CD4-positive, alpha-beta T cell treated with Interleukin-21 for 1 hour (primary cell): Measurements from ENCODE around the gene ZFR2.
"Not testable (repeated sequence)": the region's sequence is repeated elsewhere in the genome, so short reads cannot be mapped to it uniquely, and the experiment has no call there.

Experiments used
- DNase-seq: peaks from one replicate; pipeline ENCODE4 v3.0.0-alpha.2; 2020

ZFR2 gene

GRCh38 chr19:3834349-3835054 lies 34.3 kb downstream of the ZFR2 start:
- DNase-seq: no peak

- no peak for DNase-seq
These were observed 35.1 kb downstream of the ZFR2 start for GRCh38 chr19:3833578-3834348.

DNA sequence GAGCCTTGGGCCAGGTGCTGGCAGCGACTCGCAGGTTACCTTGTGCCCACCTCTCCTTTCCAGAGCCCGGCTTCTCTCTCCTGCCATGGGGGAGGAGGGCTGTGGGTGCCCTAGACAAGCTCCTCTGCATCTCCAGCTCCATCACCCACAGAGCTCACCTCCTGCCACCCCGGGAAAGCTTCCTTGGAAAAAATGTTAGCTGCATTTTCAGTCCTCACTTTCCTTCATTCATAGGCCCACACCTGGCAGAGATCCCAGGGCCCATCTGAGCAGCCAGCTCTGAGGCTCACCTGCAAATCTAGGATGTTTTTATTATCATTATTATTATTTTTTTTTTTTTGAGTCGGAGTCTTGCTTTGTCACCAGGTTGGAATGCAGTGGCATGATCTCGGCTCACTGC lies 36.8 kb downstream of the ZFR2 start:
- DNase-seq: no peak

DNA sequence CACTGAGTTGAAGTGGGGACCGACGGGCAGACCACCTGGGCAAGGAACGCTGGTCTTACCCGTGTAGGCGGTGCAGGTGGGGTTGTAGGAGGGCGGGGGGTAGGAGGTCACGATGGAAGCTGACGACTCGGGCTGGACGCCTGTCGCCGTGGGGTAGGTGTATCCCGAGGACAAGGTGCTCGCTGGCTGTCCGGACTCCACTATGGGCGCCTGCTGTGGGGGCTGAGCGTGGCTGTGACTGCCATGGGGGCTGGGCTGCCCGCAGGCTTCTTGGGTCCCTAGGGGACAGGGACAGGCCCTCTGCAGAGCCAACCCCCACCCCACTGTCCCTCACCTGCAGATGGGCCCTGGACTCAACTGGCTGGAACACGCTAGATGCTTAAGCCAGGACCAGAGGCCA lies 37.2 kb downstream of the ZFR2 start:
- no peak for DNase-seq

GRCh38 chr19:3830621-3831589 lies 37.9 kb downstream of the ZFR2 start:
- DNase-seq: no peak

DNA sequence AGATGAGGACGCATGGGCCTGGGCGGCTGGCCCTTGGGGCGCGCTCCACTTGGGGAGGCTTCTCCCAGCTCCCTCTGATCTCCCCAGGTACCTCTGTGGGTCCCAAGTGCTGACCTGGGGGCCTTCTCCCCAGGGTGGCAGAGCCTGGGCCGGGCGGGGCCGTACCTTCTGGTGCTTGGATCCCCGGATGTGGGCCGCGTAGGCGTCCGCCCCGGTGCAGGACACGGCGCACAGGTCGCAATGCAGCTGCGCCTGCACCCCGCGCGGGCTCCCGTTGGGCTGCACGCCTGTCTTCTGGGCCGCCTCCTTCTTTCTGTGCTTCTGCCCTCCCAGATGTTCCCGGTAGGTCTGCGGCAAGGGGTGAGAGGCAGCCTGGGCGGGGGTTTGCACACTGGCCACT lies 41.5 kb downstream of the ZFR2 start:
- no peak for DNase-seq

GRCh38 chr19:3826163-3826562 lies 42.7 kb downstream of the ZFR2 start:
- DNase-seq: no peak

GRCh38 chr19:3825286-3825956 lies 43.4 kb downstream of the ZFR2 start:
- DNase-seq: no peak

DNA sequence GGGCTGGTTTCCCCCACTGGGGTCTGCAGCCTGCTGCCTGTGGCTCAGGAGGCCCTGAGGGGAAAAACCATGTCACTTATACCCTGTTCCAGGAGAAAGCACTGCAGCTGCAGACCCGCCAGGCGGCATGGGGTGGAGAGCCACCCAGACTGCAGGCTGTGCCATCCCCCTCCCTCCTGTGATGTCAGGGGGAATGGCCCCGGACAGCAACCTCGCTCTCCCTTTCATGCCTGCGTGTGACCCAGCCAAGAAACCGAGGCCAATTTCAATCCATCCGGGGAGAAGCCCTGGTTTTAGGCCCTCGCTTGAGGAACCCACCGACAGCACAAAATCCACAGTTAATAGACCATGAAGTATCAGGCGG lies 45.5 kb downstream of the ZFR2 start:
- DNase-seq: no peak

DNA sequence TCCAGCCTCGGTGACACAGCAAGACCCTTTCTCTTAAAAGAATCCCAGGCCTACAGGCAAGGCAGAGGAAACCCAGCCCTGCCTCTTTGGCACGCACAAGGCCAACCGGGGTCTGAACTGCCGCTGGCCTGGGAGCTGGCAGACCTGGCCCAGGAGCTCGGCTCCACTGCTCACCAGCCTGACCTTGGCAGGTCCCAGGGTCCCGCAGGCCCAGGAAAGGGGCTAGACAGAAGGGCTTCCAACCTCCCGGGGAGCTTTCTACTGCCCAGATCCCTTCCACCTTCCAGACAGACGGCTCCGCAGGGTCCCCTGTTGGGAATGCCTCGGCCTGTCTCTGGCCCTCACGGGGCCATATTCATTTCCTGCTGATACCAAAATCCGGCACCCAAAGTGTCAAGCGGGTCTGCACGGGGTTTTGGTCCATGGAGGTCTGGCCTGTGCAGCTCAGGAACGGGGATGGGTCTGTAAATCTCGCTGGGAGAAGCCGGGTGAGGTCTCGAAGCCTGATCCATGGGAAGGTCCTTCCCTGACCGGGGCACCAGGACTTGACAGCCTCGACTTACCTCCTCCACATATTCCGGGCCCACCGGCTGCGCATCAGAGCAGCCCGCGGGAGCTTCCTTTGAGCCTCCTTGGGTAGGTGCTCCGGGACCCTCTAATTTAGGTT lies 46.0 kb downstream of the ZFR2 start:
- DNase-seq: no peak

GRCh38 chr19:3821857-3822364 lies 46.9 kb downstream of the ZFR2 start:
- DNase-seq: peak; percentile 89

DNA sequence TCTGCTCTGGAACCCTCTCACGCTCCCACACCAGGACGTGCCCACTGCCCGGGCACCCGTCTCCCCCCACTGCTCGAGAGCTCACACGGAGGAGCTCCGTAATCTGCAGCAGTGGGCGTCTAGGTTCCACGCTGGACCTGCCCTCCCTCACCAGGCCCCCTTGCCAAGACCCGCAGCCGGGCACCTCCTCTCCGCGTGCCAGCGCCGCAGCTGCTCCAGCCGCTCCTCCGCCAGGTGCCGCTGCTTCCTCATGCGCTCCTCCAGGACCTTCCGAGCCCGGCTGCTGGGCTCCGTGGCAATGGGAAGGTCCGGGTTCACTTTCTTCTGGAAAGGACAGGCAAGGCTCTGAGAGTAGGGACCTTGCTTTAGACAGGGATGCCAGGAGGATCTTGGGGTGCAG lies 47.7 kb downstream of the ZFR2 start:
- DNase-seq: no peak

DNA sequence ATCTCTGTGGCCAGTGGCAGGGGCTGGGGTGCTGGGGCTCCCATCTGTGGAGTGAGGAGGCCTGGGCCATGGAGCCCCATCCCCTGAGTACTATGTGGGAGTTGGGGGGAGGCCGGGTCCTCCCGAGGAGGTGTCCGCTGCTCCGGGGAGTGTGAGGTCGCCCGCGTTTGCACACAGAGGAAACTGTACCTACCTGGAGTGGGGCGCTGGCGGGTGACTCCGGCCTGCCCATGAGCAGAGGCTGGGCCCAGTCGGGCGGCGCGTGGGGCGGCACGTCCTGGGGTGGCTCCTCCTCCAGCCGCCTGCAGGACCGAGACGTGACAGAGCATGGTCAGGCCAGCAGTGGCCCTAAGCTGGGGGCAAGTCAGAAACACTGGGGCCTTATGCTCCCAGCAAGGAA lies 48.8 kb downstream of the ZFR2 start:
- DNase-seq: no peak

GRCh38 chr19:3818918-3819317 lies 49.9 kb downstream of the ZFR2 start:
- DNase-seq: no peak

- no peak for DNase-seq
These were observed 50.4 kb downstream of the ZFR2 start for GRCh38 chr19:3818466-3818865.

- DNase-seq: no peak
These were observed 51.1 kb downstream of the ZFR2 start for GRCh38 chr19:3817761-3818160.

DNA sequence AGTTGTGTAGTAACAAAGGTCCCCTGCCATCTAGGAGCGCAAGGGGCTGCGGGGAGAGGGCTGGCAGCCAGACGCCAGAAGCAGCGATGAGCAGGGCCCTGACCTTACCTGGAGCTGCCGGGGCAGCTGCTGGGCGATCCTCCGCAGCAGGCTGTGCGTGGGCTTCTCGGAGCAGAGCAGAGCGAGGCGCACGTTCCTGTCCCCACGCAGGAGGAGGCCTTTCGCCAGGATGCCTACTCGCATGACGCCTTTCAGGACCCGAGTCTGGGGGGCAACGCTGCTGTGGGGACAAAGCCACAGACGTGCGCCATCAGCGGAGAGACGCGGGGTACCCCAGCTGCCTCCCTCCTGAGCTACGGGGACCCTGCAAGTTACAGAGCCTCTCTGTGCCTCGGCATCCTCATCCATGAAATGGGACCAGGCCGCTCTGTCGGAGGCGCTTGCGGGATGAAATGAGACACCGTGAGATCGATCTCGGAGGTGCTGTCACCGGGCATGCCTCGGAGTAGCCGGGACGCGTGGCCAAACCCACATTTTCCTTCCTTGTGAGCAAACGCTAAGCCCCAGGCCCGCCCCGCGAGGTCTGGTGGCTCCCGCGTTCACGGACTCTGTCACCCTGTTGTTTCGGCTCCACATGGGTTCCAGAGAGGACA lies 52.1 kb downstream of the ZFR2 start:
- DNase-seq: no peak

GRCh38 chr19:3816148-3816547 lies 52.7 kb downstream of the ZFR2 start:
- DNase-seq: not testable (repeated sequence)

DNA sequence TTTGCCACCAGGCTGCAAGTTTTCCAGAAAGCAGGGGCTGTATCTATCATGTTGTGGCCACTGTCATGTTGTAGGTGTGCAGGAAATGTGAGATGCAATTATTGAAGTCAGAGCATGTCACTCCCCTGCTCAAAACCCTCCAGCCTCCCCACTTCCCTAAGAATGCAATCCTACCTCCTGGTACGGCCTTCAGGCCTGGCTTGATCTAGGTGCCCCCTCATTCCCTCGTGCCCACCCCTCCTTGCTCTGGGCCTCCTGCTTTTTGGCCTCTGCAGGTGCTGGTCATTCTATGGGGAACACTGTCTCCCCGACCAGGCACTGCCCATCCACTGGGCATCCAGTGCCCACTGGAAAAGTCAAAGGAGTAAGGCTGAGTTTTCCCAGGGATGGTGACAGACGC lies 54.2 kb downstream of the ZFR2 start:
- DNase-seq: no peak

DNA sequence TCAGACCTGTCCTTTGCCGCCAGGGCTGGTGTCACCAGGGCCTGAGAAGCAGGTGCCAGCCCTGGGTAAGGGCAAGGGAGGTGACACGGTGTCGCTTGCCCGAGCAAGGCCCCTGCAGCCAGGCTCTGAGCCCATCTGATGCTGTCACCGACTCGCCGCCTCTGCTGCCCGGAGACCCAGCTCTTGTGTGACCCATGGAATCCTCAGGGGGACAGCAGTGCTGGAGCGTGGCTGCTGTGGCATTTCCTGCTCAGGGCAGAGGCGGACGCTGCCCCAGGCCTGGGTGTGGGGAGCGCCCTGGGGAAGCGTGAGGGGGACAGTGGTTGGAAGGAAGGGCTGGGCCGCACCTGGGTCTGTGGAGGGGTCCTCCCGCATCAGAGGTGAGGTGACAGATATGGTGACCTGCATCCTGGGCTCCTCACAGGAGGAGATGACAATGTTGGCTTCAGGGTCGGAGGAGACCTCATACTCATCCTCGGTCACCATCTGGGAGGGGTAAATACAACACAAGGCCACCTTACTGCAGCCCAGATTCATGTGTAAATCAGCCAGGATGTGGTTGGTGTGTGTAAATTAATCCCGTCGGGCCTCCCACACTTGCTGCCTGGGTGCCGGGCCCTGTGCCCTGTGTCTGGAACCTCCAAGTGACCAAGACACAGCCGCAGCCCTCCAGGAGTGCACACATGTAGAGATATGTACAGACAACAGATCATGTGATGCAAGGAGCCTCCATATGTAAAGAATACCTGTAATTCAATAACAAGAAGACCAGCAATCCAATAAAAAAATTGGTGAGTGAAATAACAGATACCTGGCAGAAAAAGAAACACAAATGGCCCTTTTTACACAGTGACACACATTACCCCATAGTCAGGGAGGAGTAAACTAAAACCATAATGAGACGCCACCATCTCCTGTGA lies 55.1 kb downstream of the ZFR2 start:
- peak; percentile 32 for DNase-seq
